Stomach (tissue), 4 donors: ENCODE results near the gene GATA6.

Experiments used
- EP300 ChIP-seq: sonication (generic); formaldehyde crosslinking; IDR thresholded peaks from one replicate; pipeline ENCODE4 v1.6.1; 2017; ENCODE audit warnings: antibody characterized with exemption
- POLR2A ChIP-seq, 4 donors: fragments of 450-650 bp; IDR thresholded peaks; one replicate each; pipeline ENCODE4 v1.6.1; 2016; ENCODE audit warnings: antibody characterized with exemption in 4 of 4, control low read depth in 2 of 4, mild to moderate bottlenecking in 1 of 4, moderate library complexity in 1 of 4
- TF ChIP-seq, protein P1 (sequence below), 7 experiments: fragments of 450-650 bp in 4 of 7; fragments of 200-600 bp in 3 of 7; sonication (generic) in 3 of 7; IDR thresholded peaks; one replicate each; pipeline ENCODE4 v1.5.1; 2016 to 2019; ENCODE audit warnings: antibody characterized with exemption in 7 of 7, control low read depth in 2 of 7, mild to moderate bottlenecking in 1 of 7

DNA sequence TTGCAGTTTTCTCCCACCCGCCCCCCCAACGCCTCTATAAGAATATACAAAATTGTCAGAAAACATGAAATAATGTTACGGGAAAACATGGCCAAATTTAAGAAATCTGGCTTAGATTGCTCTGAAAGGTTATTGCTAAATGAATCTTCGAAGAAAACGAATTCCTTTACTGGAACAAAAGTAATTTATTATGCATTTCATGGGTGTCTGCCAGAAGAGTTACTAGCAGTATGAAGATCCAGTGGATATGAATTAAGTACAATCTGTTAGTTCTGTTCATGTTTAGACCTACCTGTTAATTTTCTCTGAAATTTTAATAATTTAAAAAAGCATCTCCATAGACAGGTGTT, 21.9 kb downstream of the GATA6 start:
- no peak for TF ChIP-seq EP300
- TF ChIP-seq, protein P1, sequence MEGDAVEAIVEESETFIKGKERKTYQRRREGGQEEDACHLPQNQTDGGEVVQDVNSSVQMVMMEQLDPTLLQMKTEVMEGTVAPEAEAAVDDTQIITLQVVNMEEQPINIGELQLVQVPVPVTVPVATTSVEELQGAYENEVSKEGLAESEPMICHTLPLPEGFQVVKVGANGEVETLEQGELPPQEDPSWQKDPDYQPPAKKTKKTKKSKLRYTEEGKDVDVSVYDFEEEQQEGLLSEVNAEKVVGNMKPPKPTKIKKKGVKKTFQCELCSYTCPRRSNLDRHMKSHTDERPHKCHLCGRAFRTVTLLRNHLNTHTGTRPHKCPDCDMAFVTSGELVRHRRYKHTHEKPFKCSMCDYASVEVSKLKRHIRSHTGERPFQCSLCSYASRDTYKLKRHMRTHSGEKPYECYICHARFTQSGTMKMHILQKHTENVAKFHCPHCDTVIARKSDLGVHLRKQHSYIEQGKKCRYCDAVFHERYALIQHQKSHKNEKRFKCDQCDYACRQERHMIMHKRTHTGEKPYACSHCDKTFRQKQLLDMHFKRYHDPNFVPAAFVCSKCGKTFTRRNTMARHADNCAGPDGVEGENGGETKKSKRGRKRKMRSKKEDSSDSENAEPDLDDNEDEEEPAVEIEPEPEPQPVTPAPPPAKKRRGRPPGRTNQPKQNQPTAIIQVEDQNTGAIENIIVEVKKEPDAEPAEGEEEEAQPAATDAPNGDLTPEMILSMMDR (IDR thresholded peaks at IDR 0.05) = no peak
- TF ChIP-seq POLR2A (IDR thresholded peaks at IDR 0.05) = no peak
